Measurements from ENCODE around the gene PDE2A. TPM values are rescaled to one million over a fixed set of nuclear protein-coding genes. Genes with fewer than 3 reads are reported as not detected.
"Not testable (repeated sequence)": the region's sequence is repeated elsewhere in the genome, so short reads cannot be mapped to it uniquely, and the experiment has no call there.

PDE2A gene
- total and polyA plus RNA-seq, 8 donors: 8.4 to 13.8 (median 11.2) TPM

GRCh38 chr11:72574548-72575460 is 99.4 kb downstream of the PDE2A start:
- no peaks in the 10 kb centered on the region for H3K4me1 ChIP-seq
- ATAC-seq (no peak), DNase-seq (no peak)
- H3K9me3 ChIP-seq: no peaks in the 10 kb centered on the region
- peaks cover 0 to 29% of the 10 kb centered on the region in 2 donors for H3K27me3 ChIP-seq
- H3K36me3 ChIP-seq: no peaks in the 10 kb centered on the region
- TF ChIP-seq CTCF (IDR thresholded peaks at IDR 0.05): no peak
- no peak overlapping the region for H3K4me3 ChIP-seq
- no peak overlapping the region for H3K27ac ChIP-seq
- intact Hi-C loops (cut with DNase I): no loop called here

DNA sequence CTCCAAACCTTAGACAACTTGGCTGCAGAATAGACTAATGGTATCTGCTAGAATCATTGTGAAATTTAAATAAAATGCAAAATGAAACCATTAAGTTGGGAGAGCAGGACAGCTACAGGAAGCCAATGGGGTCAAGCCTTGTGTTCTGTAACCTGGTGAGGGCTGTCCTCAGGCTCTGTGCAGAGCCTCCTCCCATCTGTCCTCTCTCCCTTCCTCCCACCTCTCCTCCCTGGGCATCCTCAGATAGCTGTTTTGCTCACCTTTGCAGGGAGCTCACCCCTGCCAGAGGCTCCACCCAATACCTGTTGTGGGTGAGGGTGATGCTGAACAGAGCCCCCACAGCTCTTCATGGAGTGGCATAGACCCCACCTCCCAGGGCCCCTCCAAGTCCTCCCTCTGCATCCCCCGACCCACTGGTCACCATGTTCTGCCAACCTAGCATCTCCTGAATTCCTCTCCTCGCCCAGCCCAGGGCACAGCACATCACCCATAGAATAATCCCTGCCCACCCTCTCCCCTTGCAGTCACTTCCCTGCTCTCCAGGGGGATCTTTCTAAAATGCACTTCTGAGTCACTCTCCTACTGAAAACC is 100.3 kb downstream of the PDE2A start:
- intact Hi-C loops (cut with DNase I): no loop called here
- H3K9me3 ChIP-seq: no peaks in the 10 kb centered on the region
- no peak for TF ChIP-seq CTCF (IDR thresholded peaks at IDR 0.05)
- H3K36me3 ChIP-seq: no peaks in the 10 kb centered on the region
- peaks cover 0 to 31% of the 10 kb centered on the region in 2 donors for H3K27me3 ChIP-seq
- no peak overlapping the region for H3K4me3 ChIP-seq
- H3K4me1 ChIP-seq: no peaks in the 10 kb centered on the region
- ATAC-seq (no peak), DNase-seq (no peak)
- no peak overlapping the region for H3K27ac ChIP-seq

GRCh38 chr11:72573072-72573854 is 101.0 kb downstream of the PDE2A start:
- peak; percentile 37 to 58 for TF ChIP-seq CTCF (IDR thresholded peaks at IDR 0.05)
- Histone ChIP-seq H3K4me3 (no peak overlapping the region), H3K27ac (no peak overlapping the region), H3K4me1 (no peaks in the 10 kb centered on the region), H3K36me3 (no peaks in the 10 kb centered on the region), H3K27me3 (peaks cover 0 to 30% of the 10 kb centered on the region in 2 donors), H3K9me3 (no peaks in the 10 kb centered on the region)
- intact Hi-C loops (cut with DNase I): no loop called here
- DNase-seq: peak in 1 of 4 donors; percentile 19
- ATAC-seq: peak; percentile 83

DNA sequence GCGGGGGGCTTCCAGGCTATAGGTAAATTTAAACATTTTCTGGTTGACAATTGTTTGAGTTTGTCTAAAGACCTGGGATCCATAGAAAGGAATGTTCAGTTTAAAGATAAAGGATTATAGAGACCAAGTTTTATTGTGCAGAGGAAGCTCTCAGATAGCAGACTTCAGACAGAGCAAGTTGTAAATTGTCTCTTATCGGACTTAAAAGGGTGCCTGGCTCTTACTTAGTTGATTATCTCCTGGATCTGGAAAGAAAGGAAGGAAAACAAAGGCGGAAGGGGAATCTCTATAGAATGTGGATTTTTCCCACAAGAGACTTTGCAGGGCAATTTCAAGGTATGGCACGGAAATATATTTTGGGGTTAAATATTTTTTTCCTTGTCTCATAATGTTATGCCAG is 101.7 kb downstream of the PDE2A start:
- H3K9me3 ChIP-seq; ATAC-seq; H3K4me1 ChIP-seq; intact Hi-C loops (cut with DNase I); DNase-seq; H3K36me3 ChIP-seq; H3K27ac ChIP-seq; H3K4me3 ChIP-seq: not testable (repeated sequence)
- peaks cover 0 to 30% of the 10 kb centered on the region in 2 donors for H3K27me3 ChIP-seq

GRCh38 chr11:72570893-72571661 is 103.1 kb downstream of the PDE2A start:
- Histone ChIP-seq H3K27ac (no peak overlapping the region), H3K4me3 (no peak overlapping the region), H3K4me1 (no peaks in the 10 kb centered on the region), H3K9me3 (no peaks in the 10 kb centered on the region), H3K27me3 (peaks cover 0 to 30% of the 10 kb centered on the region in 2 donors), H3K36me3 (no peaks in the 10 kb centered on the region)
- intact Hi-C loops (cut with DNase I): no loop called here
- ATAC-seq: no peak
- TF ChIP-seq CTCF (IDR thresholded peaks at IDR 0.05): no peak
- DNase-seq: no peak

Data from left lung (tissue), 10 donors.